Loucy (cell line): Measurements from ENCODE around the gene CRYZ.
"Not testable (repeated sequence)": the region's sequence is repeated elsewhere in the genome, so short reads cannot be mapped to it uniquely, and the experiment has no call there.

Source experiments
- H2AFZ ChIP-seq: fragments of 200-600 bp; sonication (generic); 2 replicates; pipeline ENCODE4 v1.6.0; 2016; ENCODE audit warnings: antibody characterized with exemption, mild to moderate bottlenecking, low read length, moderate library complexity
- H3F3A ChIP-seq: fragments of 200-600 bp; 2 replicates; pipeline ENCODE4 v1.6.0; 2016; ENCODE audit warnings: antibody characterized with exemption, low read depth, mild to moderate bottlenecking
- H3K27me3 ChIP-seq: fragments of 200-600 bp; sonication (generic); 2 replicates; pipeline ENCODE4 v1.6.1; 2014; ENCODE audit warnings: low read length, mild to moderate bottlenecking; ENCODE audit not compliant: insufficient read depth, poor library complexity, severe bottlenecking
- H3K36me3 ChIP-seq: fragments of 200-600 bp; sonication (generic); 2 replicates; pipeline ENCODE4 v1.6.1; 2016; ENCODE audit warnings: low read length; ENCODE audit not compliant: insufficient read depth
- H3K4me1 ChIP-seq: fragments of 200-600 bp; sonication (generic); 2 replicates; pipeline ENCODE4 v1.5.1; 2014; ENCODE audit warnings: low read length, mild to moderate bottlenecking; ENCODE audit not compliant: insufficient read depth, poor library complexity, severe bottlenecking
- H3K4me2 ChIP-seq: fragments of 200-600 bp; sonication (generic); 2 replicates; pipeline ENCODE4 v1.6.0; 2014; ENCODE audit warnings: antibody characterized with exemption, low read length, low read depth, mild to moderate bottlenecking; ENCODE audit not compliant: poor library complexity, severe bottlenecking
- H3K4me3 ChIP-seq: fragments of 200-600 bp; sonication (generic); 2 replicates; pipeline ENCODE4 v1.5.1; 2014; ENCODE audit warnings: low read length, mild to moderate bottlenecking, mixed read lengths; ENCODE audit not compliant: poor library complexity, severe bottlenecking
- H3K79me2 ChIP-seq: fragments of 200-600 bp; sonication (generic); 2 replicates; pipeline ENCODE4 v1.6.1; 2014; ENCODE audit warnings: low read length; ENCODE audit not compliant: insufficient read depth
- H3K9ac ChIP-seq: fragments of 200-600 bp; sonication (generic); 2 replicates; pipeline ENCODE4 v1.6.0; 2014; ENCODE audit warnings: mild to moderate bottlenecking, low read depth, low read length, moderate library complexity; ENCODE audit not compliant: poor library complexity, severe bottlenecking
- H3K9me2 ChIP-seq: fragments of 200-600 bp; sonication (generic); replicated peaks from 2 replicates; pipeline ENCODE4 v1.6.1; 2016; ENCODE audit warnings: low read depth, low read length, mixed read lengths
- H3K9me3 ChIP-seq: fragments of 200-600 bp; sonication (generic); 2 replicates; pipeline ENCODE4 v1.6.1; 2014; ENCODE audit warnings: mild to moderate bottlenecking, antibody characterized with exemption, low read length, low read depth; ENCODE audit not compliant: insufficient read depth
- H4K20me1 ChIP-seq: fragments of 200-600 bp; sonication (generic); 2 replicates; pipeline ENCODE4 v1.6.0; 2014; ENCODE audit warnings: antibody characterized with exemption, low read length, mild to moderate bottlenecking; ENCODE audit not compliant: insufficient read depth, poor library complexity, severe bottlenecking
- EZH2phosphoT487 ChIP-seq: fragments of 200-600 bp; IDR thresholded peaks from 2 replicates; pipeline ENCODE4 v1.6.1; 2018; ENCODE audit warnings: antibody characterized with exemption, mild to moderate bottlenecking, moderate library complexity, borderline replicate concordance
- TF ChIP-seq, protein P1 (sequence below): fragments of 200-600 bp; sonication (generic); conservative IDR thresholded peaks from 2 replicates; pipeline ENCODE4 v1.5.1; 2014; ENCODE audit warnings: mild to moderate bottlenecking, antibody characterized with exemption, low read length

Gene CRYZ

DNA sequence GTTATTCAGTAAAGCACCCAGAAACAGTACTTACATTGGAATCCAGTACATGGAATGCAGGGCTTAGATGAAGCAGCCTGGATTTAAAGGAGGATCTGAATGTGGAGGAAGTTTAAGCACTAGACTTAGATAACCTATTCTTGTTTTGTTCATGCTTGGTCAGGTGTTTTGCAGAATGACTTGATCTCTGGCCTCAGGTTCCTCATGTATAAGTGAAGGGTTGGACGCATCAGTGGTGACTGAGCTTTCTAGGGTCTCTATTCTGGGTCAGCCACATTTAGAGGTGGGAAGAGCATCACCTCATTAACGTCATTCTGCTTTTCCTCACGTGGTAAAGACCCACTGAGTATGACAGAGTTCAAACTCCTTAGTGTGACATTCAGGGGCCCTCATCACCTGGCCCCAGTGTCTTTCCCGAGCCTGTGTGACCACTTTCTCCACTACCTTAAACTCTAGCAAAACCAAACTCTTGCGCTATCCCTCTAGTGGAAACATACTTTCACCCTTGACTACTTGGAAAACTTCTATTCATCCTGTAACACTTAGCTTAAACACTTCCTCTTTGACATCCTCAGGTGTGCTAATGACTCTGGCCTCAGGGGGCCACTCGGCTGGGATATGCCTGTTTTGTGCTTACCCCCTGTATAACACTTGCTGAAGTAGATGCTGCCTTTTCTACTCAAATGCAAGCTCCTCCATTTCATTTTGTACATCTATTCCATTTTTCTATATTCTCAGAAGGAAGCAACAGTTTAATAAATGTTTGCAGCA, 58.4 kb downstream of the CRYZ start:
- Histone ChIP-seq H3K4me1 (no peaks in the 10 kb centered on the region), H3K9me3 (no peaks in the 10 kb centered on the region), H3F3A (no peaks in the 10 kb centered on the region), H3K36me3 (no peaks in the 10 kb centered on the region), H3K27me3 (no peaks in the 10 kb centered on the region), H3K9me2 (no peaks in the 10 kb centered on the region), H3K79me2 (no peaks in the 10 kb centered on the region), H2AFZ (no peak overlapping the region), H4K20me1 (no peaks in the 10 kb centered on the region), H3K4me2 (no peak overlapping the region), H3K9ac (no peak overlapping the region), H3K4me3 (no peak overlapping the region)
- TF ChIP-seq, protein P1, sequence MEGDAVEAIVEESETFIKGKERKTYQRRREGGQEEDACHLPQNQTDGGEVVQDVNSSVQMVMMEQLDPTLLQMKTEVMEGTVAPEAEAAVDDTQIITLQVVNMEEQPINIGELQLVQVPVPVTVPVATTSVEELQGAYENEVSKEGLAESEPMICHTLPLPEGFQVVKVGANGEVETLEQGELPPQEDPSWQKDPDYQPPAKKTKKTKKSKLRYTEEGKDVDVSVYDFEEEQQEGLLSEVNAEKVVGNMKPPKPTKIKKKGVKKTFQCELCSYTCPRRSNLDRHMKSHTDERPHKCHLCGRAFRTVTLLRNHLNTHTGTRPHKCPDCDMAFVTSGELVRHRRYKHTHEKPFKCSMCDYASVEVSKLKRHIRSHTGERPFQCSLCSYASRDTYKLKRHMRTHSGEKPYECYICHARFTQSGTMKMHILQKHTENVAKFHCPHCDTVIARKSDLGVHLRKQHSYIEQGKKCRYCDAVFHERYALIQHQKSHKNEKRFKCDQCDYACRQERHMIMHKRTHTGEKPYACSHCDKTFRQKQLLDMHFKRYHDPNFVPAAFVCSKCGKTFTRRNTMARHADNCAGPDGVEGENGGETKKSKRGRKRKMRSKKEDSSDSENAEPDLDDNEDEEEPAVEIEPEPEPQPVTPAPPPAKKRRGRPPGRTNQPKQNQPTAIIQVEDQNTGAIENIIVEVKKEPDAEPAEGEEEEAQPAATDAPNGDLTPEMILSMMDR = no peak
- no peak for TF ChIP-seq EZH2phosphoT487

DNA sequence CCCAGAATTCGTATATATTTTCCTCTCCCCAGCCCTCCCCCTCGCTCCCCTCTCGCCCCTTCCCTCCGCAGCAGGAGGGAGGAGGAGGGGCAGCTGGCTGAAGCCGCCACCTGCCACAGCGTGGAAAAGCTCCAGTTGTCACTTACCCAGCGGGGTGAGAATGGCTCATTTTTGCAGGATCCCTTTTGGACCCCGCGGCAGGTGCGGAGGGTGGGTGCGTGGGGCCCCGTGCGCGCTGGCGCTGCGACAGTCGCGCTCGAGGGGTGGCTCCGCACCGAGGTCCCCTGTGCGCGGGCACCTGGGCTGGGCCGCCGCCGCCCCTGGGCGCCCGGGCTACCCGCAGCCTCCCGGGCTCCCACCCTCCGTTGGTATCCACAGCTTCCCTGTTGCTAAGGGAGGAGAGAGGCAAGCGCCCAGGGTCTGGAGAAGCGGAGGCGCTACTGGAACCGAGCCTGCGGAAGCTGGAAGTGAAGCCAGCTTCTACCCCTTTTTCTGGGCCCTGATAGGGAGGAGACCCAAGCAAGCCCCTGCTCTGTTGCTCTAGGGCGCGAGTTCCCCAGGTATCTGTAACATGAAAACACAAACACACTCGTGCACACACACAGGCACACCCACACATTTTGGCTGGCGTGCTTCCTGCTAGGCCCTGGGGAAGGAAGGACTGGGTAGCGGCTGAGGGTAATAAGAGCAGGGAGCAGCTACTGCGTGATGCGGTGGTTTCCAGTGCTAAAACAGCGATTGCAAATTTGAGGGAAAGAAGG, 59.3 kb downstream of the CRYZ start, which contains the start of gene ERICH3:
TSS of gene ERICH3 (minus strand) at position 442 of the 761 bp plus-strand sequence. CDS start at position 169, 273 bp downstream.
- no peak for TF ChIP-seq EZH2phosphoT487
- TF ChIP-seq, protein P1 = no peak
- Histone ChIP-seq H3K9ac (no peak within 1 kb of the TSS), H3K36me3 (no peaks in the 10 kb centered on the region), H2AFZ (no peak within 1 kb of the TSS), H3K4me3 (no peak within 1 kb of the TSS), H3F3A (no peaks in the 10 kb centered on the region), H3K4me2 (no peak within 1 kb of the TSS), H3K9me3 (no peaks in the 10 kb centered on the region), H3K27me3 (no peaks in the 10 kb centered on the region), H4K20me1 (no peaks in the 10 kb centered on the region), H3K79me2 (no peaks in the 10 kb centered on the region), H3K4me1 (no peaks in the 10 kb centered on the region), H3K9me2 (no peaks in the 10 kb centered on the region)

DNA sequence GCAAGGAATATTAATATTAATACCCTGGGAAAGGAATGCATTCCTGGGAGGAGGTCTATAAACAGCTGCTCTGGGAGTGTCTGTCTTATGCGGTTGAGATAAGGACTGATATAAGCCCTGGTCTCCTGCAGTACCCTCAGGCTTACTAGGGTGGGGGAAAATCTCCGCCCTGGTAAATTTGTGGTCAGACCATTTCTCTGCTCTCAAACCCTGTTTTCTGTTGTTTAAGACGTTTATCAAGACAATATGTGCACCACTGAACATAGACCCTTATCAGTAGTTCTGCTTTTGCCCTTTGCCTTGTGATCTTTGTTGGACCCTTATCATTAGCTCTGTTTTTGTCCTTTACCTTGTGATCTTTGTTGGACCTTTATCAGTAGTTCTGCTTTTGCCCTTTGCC, 62.0 kb downstream of the CRYZ start:
- H3K9me3 ChIP-seq, H3K4me2 ChIP-seq, H3K27me3 ChIP-seq, H3K4me3 ChIP-seq, H3F3A ChIP-seq, H3K4me1 ChIP-seq, H3K9ac ChIP-seq, H4K20me1 ChIP-seq, H3K36me3 ChIP-seq, H3K9me2 ChIP-seq, H2AFZ ChIP-seq, H3K79me2 ChIP-seq: not testable (repeated sequence)
